Measurements from ENCODE around the gene CXorf49.
"Not testable (repeated sequence)": the region's sequence is repeated elsewhere in the genome, so short reads cannot be mapped to it uniquely, and the experiment has no call there.

DNA sequence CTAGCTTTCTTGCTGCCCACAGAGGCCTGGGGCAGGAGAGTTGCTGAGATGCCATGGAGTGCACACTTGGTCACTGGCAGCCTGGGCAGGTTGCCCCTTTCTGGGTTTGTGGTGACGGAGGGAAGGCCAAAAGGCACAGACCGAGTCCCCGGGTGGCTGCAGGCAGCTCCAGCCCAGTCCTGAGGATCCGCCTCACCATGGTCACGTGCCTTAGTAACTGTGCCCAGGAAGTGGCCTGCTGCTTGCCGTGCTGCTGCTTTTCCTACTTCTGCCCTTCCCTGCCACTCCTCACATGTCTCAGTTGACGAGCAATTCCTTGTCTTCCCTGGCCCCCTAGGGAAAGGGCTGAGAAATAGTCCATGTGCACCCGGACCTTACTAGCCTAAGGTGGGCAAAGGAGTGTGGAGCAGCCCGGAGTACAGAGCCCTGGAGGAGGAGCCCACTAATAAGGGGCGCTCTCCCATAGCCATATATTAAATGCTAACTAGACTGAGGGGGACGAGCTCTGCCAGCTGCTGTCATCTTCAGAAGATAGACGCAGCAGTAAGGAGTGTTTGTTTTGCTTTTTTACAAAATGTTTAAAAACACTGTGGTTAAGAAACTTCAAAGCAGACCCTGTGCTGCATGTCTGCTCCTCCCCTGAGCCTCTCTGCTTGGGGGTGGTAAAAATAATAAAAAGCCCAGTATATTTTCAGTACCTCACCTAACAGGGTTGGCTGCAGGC lies 19.6 kb downstream of the CXorf49 start:
- TF ChIP-seq, protein P1, sequence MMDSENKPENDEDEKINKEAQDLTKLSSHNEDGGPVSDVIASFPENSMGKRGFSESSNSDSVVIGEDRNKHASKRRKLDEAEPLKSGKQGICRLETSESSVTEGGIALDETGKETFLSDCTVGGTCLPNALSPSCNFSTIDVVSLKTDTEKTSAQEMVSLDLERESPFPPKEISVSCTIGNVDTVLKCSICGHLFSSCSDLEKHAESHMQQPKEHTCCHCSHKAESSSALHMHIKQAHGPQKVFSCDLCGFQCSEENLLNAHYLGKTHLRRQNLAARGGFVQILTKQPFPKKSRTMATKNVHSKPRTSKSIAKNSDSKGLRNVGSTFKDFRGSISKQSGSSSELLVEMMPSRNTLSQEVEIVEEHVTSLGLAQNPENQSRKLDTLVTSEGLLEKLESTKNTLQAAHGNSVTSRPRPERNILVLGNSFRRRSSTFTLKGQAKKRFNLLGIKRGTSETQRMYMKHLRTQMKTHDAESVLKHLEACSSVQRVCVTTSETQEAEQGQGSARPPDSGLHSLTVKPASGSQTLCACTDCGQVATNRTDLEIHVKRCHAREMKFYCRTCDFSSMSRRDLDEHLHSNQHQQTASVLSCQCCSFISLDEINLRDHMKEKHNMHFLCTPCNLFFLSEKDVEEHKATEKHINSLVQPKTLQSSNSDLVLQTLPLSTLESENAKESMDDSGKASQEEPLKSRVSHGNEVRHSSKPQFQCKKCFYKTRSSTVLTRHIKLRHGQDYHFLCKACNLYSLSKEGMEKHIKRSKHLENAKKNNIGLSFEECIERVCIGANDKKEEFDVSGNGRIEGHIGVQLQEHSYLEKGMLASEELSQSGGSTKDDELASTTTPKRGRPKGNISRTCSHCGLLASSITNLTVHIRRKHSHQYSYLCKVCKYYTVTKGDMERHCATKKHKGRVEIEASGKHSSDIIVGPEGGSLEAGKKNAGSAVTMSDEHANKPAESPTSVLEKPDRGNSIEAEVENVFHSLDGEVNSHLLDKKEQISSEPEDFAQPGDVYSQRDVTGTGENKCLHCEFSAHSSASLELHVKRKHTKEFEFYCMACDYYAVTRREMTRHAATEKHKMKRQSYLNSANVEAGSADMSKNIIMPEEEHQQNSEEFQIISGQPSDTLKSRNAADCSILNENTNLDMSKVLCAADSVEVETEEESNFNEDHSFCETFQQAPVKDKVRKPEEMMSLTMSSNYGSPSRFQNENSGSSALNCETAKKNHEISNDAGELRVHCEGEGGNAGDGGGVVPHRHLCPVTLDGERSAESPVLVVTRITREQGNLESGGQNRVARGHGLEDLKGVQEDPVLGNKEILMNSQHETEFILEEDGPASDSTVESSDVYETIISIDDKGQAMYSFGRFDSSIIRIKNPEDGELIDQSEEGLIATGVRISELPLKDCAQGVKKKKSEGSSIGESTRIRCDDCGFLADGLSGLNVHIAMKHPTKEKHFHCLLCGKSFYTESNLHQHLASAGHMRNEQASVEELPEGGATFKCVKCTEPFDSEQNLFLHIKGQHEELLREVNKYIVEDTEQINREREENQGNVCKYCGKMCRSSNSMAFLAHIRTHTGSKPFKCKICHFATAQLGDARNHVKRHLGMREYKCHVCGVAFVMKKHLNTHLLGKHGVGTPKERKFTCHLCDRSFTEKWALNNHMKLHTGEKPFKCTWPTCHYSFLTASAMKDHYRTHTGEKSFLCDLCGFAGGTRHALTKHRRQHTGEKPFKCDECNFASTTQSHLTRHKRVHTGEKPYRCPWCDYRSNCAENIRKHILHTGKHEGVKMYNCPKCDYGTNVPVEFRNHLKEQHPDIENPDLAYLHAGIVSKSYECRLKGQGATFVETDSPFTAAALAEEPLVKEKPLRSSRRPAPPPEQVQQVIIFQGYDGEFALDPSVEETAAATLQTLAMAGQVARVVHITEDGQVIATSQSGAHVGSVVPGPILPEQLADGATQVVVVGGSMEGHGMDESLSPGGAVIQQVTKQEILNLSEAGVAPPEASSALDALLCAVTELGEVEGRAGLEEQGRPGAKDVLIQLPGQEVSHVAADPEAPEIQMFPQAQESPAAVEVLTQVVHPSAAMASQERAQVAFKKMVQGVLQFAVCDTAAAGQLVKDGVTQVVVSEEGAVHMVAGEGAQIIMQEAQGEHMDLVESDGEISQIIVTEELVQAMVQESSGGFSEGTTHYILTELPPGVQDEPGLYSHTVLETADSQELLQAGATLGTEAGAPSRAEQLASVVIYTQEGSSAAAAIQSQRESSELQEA (IDR thresholded peaks at IDR 0.05; ENCODE audit: low read depth): not testable (repeated sequence)
- TF ChIP-seq, protein P2, sequence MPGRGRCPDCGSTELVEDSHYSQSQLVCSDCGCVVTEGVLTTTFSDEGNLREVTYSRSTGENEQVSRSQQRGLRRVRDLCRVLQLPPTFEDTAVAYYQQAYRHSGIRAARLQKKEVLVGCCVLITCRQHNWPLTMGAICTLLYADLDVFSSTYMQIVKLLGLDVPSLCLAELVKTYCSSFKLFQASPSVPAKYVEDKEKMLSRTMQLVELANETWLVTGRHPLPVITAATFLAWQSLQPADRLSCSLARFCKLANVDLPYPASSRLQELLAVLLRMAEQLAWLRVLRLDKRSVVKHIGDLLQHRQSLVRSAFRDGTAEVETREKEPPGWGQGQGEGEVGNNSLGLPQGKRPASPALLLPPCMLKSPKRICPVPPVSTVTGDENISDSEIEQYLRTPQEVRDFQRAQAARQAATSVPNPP (IDR thresholded peaks at IDR 0.05; ENCODE audit: borderline replicate concordance, insufficient read depth, insufficient read length): not testable (repeated sequence)
- not testable (repeated sequence) for TF ChIP-seq HMG20B (CRISPR knock-in tag; IDR thresholded peaks at IDR 0.05); RAD51 (IDR thresholded peaks at IDR 0.05; ENCODE audit: borderline replicate concordance, low read depth); TAL1 (IDR thresholded peaks at IDR 0.05); CTCF (IDR thresholded peaks at IDR 0.05 in 2 of 3, conservative IDR thresholded peaks at IDR 0.05 in 1 of 3; ENCODE audit: insufficient read depth in 2 of 3, low read depth in 1 of 3, low read length in 3 of 3); TCF7L2 (IDR thresholded peaks at IDR 0.05; ENCODE audit: low read depth, low read length); BRD4 (IDR thresholded peaks at IDR 0.05); ZNF639 (CRISPR knock-in tag; conservative IDR thresholded peaks at IDR 0.05 in 1 of 2, IDR thresholded peaks at IDR 0.05 in 1 of 2); MXI1 (IDR thresholded peaks at IDR 0.05; ENCODE audit: low read depth, low read length)
- TF ChIP-seq, protein P3, sequence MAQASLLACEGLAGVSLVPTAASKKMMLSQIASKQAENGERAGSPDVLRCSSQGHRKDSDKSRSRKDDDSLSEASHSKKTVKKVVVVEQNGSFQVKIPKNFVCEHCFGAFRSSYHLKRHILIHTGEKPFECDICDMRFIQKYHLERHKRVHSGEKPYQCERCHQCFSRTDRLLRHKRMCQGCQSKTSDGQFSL (CRISPR knock-in tag; IDR thresholded peaks at IDR 0.05): not testable (repeated sequence)
- TF ChIP-seq, protein P3 (tag; IDR thresholded peaks at IDR 0.05): not testable (repeated sequence)

All from K562 (cell line).